GM18508 (cell line): Measurements from ENCODE around the gene OS9.
"Not testable (repeated sequence)": the region's sequence is repeated elsewhere in the genome, so short reads cannot be mapped to it uniquely, and the experiment has no call there.

Source experiments
- ATAC-seq: cut with Tn5 transposase; IDR thresholded peaks from one replicate; pipeline ENCODE4 v1.9.1; 2021; ENCODE audit warnings: moderate number of reproducible peaks; ENCODE audit not compliant: insufficient read depth, unreplicated experiment

OS9 gene

GRCh38 chr12:57720606-57721595 lies 27.0 kb downstream of the OS9 start:
- no peak for ATAC-seq

GRCh38 chr12:57721846-57722608 lies 28.1 kb downstream of the OS9 start:
- not testable (repeated sequence) for ATAC-seq

- no peak for ATAC-seq
Observed at GRCh38 chr12:57722716-57723629, 29.0 kb downstream of the OS9 start.

- no peak for ATAC-seq
Observed at GRCh38 chr12:57723630-57723962, 29.7 kb downstream of the OS9 start.

GRCh38 chr12:57724003-57724935 lies 30.3 kb downstream of the OS9 start:
- ATAC-seq, result no peak

GRCh38 chr12:57724936-57725740 lies 31.2 kb downstream of the OS9 start:
- ATAC-seq, result no peak

- no peak for ATAC-seq
Observed at GRCh38 chr12:57725851-57726150, 31.9 kb downstream of the OS9 start.

GRCh38 chr12:57726151-57726883 lies 32.4 kb downstream of the OS9 start:
- no peak for ATAC-seq

- no peak for ATAC-seq
Observed at GRCh38 chr12:57726884-57727757, 33.2 kb downstream of the OS9 start.

- ATAC-seq, result no peak
Observed at GRCh38 chr12:57727758-57728395, 33.9 kb downstream of the OS9 start.

- no peak for ATAC-seq
Observed at GRCh38 chr12:57729321-57729844, 35.5 kb downstream of the OS9 start.

GRCh38 chr12:57730336-57731067 lies 36.6 kb downstream of the OS9 start:
- ATAC-seq, result no peak

GRCh38 chr12:57731411-57732080 lies 37.6 kb downstream of the OS9 start:
- no peak for ATAC-seq

GRCh38 chr12:57732270-57732669 lies 38.3 kb downstream of the OS9 start:
- no peak for ATAC-seq
